Measurements from ENCODE around the gene UPK1B.
"Not testable (repeated sequence)": the region's sequence is repeated elsewhere in the genome, so short reads cannot be mapped to it uniquely, and the experiment has no call there.

The UPK1B gene

GRCh38 chr3:119225121-119225520 is 51.7 kb downstream of the UPK1B start:
- no peak for DNase-seq (ENCODE audit: low read depth)

GRCh38 chr3:119227070-119227850 is 53.9 kb downstream of the UPK1B start:
- no peak for DNase-seq (ENCODE audit: low read depth)

DNA sequence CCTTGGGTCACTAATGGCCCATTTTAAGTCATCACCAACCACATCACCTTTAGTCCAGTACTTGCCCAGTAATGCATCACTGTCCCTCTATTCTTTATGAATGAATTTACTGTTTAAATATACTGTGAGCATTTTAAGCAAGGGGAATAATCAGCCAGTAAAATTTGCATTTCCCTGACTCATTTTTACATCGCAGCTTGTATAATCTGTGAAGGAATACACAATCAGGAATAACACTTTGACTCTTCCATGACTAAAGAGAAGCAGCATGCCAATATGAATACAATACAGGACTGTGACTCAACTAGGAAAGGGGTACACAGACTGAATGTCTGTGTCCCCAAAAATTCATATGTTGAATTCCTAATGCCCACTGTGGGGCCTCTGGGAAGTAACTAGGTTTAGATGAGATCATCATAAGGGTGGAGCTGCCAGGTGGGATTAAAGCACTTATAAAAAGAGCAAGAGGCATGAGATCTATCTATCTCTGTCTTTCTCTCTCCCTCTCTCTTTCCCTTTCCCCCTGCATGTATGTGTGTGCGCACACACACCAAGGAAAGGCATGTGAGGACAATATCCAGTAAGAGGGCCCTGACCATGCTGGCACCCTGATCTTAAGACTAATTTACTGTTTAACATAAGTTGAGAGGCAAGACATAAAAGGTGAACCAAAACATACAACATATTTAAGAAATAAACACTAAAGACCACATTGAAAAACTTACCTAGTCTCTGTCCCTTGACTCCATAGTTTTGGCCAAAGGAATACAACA is 55.2 kb downstream of the UPK1B start:
- no peak for DNase-seq (ENCODE audit: low read depth)

- DNase-seq (ENCODE audit: low read depth), result no peak
These were observed 55.8 kb downstream of the UPK1B start for GRCh38 chr3:119229190-119229589.

GRCh38 chr3:119230071-119230470 is 56.7 kb downstream of the UPK1B start:
- DNase-seq (ENCODE audit: low read depth), result no peak

- DNase-seq (ENCODE audit: low read depth), result no peak
These were observed 57.3 kb downstream of the UPK1B start for GRCh38 chr3:119230745-119231144.

DNA sequence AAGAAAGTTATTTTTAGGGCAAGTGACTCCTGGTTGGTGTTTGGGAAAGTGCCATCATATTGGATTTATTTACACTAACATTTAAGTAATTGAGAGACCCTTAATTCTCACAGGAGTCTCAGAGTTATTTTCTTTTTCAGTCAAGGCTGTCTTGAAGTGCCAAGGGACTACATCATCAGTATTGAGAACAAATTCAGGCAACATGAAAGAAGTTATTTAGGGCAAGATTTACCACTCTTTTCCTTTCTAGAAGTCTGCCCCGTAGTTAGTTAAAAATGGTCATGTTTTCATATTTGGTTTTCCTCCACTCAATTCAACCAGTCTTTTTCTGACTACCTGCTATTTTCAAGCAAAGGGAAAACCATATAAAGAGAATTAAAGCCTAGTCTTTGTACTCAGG is 61.2 kb downstream of the UPK1B start:
- DNase-seq (ENCODE audit: low read depth), result no peak

GRCh38 chr3:119235151-119235550 is 61.8 kb downstream of the UPK1B start:
- DNase-seq (ENCODE audit: low read depth), result no peak

DNA sequence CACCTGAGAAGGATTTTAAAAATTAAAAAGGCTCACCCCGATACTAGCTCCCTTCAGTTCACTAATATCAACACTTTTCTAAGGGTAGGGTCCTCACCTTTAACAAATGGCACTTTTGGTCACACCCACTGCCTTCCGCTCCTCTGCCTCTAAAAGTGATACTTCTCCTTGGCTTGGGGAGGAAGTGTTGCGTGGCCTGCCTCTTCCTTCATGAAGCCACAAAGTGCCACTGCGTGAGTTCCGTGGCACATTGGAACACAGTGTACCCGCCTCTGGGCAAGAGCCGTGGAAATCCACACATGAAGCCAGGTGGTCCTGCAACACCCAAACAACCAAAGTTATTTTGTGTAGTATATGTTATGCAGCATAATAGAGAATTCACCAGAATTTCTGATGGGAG is 63.4 kb downstream of the UPK1B start:
- DNase-seq (ENCODE audit: low read depth), result peak; percentile 24

- no peak for DNase-seq (ENCODE audit: low read depth)
These were observed 63.9 kb downstream of the UPK1B start for GRCh38 chr3:119237299-119237698.

- DNase-seq (ENCODE audit: low read depth), result no peak
These were observed 65.0 kb downstream of the UPK1B start for GRCh38 chr3:119238363-119238762.

DNA sequence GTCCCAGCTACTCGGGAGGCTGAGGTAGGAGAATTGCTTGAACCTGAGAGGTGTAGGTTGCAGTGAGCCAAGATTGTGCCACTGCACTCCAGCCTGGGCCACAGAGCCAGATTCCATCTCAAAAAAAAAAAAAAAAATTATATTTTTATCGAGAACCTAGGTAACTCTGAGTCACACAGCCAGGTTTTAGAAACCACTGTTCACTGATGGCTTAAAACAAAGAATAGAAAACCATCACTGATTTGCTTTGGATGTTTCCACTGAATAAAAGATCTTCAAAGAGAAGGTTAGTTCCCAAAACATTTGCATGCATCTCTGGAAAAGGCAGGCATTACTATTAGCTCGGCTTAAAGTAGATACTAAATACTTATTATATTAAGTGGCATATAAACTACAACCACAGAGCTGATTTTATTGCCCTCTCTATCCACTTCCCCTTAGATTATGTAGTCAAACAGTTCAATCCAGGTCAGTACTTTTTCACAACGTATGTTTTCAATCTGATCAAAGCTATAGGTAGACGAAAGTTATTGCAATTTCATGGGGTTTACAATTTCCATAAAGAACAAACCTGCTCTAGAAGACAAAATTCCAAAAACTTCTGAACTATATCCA is 65.9 kb downstream of the UPK1B start:
- no peak for DNase-seq (ENCODE audit: low read depth)

GRCh38 chr3:119240101-119240590 is 66.7 kb downstream of the UPK1B start:
- DNase-seq (ENCODE audit: low read depth), result no peak

DNA sequence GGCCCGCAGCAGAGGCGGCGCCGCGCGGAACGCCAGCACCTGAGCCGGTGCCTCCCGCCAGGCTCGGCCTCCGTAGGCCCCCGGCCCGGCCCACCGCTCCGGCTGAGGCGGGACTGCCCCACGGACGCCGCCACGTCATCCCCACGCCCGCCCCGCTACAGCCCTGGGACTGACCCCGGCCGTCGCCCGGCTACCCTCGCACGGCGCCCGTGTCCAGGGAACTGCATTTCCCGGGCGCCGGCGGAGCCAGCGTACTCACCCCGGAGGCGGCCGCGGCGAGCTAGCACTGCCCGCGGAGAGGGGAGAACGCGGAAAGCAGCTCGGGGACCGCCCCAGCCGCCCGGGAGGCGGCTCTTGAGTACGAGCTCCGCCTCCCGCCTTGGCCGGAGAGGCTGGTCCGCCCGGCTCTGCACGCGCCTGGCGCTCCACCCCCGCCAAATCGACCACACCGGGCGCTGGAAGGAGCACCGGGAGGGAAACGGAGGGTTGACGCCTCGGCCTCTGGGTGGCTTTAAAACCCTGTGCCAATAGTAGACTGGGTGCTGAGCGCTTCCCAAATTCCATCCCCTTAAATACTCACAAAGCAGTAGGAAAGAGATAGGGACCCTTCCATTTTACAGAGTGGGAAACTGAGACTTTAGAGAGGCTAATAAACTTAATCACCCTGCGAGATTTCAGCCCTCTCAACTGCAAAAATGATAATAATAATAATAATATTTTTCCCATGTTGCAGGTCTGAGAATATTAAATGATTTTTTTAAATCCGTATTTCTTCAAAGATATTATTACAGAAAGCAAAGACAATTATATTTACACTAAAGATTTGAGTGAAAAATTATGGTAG is 67.4 kb downstream of the UPK1B start, which contains the start of gene B4GALT4:
B4GALT4 (minus strand) TSS at position 288 of the 844 bp plus-strand sequence. CDS start 10,779 bp downstream, outside the sequence.
- peak; percentile 24 for DNase-seq (ENCODE audit: low read depth)

DNA sequence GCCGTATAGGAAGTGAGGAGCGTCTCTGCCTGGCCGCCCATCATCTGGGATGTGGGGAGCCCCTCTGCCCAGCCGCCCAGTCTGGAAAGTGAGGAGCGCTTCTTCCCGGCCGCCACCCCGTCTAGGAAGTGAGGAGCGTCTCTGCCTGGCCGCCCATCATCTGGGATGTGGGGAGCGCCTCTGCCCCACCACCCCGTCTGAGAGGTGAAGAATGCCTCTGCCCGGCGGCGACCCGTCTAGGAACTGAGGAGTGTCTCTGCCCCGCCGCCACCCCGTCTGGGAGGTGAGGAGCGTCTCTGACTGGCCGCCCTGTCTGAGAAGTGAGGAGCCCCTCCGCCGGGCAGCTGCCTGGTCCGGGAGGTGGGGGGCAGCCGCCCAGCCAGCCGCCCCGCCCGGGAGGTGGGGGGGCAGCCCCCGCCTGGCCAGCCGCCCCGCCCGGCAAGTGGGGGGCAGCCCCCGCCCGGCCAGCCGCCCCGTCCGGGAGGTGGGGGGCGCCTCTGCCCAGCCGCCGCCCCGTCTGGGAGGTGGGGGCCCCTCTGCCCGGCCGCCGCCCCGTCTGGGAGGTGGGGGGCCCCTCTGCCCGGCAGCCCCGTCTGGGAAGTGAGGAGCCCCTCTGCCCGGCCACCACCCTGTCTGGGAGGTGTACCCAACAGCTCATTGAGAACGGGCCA is 69.1 kb downstream of the UPK1B start:
- DNase-seq (ENCODE audit: low read depth), result not testable (repeated sequence)

DNA sequence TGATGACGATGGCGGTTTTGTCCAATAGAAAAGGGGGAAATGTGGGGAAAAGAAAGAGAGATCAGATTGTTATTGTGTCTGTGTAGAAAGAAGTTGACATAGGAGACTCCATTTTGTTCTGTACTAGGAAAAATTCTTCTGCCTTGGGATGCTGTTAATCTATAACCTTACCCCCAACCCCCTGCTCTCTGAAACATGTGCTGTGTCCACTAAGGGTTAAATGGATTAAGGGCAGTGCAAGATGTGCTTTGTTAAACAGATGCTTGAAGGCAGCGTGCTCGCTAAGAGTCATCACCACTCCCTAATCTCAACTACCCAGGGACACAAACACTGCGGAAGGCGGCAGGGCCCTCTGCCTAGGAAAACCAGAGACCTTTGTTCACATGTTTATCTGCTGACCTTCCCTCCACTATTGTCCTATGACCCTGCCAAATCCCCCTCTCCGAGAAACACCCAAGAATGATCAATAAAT is 69.7 kb downstream of the UPK1B start:
- not testable (repeated sequence) for DNase-seq (ENCODE audit: low read depth)

- no peak for DNase-seq (ENCODE audit: low read depth)
These were observed 70.3 kb downstream of the UPK1B start for GRCh38 chr3:119243712-119244111.

GRCh38 chr3:119245778-119246177 is 72.4 kb downstream of the UPK1B start:
- no peak for DNase-seq (ENCODE audit: low read depth)

All from CMK (cell line).